HG03575 (cell line): ENCODE measurements around the gene SVBP.
"Not testable (repeated sequence)": the region's sequence is repeated elsewhere in the genome, so short reads cannot be mapped to it uniquely, and the experiment has no call there.

Source experiments
- ATAC-seq: cut with Tn5 transposase; IDR thresholded peaks from one replicate; pipeline ENCODE4 v1.9.1; 2021; ENCODE audit not compliant: unreplicated experiment, insufficient number of reproducible peaks, low FRiP score; ENCODE audit errors: extremely low read depth

The SVBP gene

GRCh38 chr1:42814815-42815214, 2.4 kb downstream of the SVBP start:
- ATAC-seq, result not testable (repeated sequence)

DNA sequence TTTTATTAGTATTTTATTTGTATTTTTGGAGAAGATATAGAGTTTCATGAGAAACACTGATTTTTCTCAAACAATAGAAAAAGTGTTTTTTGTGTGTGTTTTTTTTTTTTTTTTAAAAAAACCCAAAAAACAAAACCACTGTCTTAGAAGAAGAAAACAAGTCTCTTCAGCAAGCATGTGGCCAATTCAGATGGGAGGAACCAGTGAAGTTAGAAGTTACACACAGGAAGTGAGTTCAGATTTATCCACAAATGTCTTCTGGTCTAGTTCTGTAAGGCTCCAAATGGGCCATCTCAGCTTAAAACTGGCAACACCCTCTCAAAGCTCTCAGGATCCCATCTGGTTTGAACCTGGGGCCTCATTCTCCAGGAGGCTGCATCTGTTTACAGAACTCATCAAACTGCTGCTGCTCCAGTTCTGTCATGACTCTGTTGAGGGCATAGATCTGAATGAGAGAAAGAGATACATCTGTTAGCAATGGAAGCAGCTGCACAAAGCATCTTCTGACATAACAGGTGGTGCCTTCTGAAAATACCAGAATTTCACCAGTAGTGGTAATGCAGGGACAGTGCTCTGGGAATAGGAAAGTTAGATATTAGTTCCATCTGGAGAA, 10.0 kb downstream of the SVBP start:
- no peak for ATAC-seq

DNA sequence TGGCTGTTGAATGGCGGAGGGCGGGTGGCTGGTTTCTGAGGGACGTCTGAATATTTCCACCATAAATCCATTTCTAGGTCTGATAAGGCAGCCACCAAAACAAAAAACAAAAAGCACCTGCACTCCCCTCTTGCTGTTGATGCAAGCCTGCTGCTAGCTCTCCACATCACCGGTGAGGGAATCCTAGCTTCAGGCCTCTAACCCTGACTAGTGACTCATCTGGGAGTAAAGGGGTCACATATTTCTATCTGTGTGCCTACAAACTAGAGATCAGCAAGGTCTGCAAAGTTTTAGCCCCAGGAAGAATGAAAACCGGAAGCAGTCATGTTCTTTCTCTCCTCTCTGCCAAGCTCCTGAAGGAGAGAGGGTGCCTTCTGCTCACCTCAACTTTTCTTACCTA, 10.6 kb downstream of the SVBP start:
- no peak for ATAC-seq

DNA sequence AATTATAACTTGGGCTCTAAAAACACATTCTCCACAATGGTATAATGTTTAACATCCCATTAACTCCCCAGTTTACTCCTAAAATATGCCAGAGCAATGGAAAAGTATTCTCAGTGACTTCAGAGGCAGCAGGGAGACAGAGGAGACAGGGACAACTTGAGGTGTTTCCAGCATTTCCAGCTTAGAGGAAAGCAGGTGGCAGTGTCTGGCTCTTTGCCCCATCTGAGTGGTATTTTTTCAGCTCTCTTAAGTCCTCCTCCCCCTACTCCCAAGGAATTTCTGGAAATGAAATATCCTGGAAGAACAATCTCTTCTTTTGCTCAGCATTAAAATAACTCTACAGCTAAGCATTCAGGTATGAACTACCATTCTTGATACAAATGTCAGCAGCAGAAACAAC, 11.0 kb downstream of the SVBP start:
- no peak for ATAC-seq

GRCh38 chr1:42801832-42802473, 15.2 kb downstream of the SVBP start:
- ATAC-seq, result no peak

GRCh38 chr1:42797979-42798378, 19.2 kb downstream of the SVBP start:
- no peak for ATAC-seq

DNA sequence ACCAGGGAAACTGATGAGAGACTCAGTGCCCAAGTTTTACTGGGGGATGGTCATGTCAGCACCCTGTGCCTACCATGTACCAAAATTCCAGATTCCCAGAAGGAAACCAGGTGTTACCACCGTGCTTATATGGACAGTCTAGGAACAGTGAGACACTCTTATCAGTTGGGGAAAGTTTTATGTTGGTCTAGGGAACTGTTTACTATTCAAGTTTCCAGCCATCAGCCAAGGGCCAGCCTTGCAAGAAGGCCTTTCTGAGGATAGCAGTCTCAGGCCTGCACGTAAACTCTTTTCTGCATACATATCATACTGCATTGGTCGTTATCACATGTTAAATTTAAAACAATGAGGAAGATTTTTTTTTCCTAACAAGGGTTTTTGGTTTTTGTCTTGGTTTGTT, 19.8 kb downstream of the SVBP start:
- ATAC-seq, result no peak

GRCh38 chr1:42793824-42794223, 23.4 kb downstream of the SVBP start:
- no peak for ATAC-seq

GRCh38 chr1:42788021-42788420, 29.2 kb downstream of the SVBP start:
- ATAC-seq, result no peak

GRCh38 chr1:42786097-42786496, 31.1 kb downstream of the SVBP start:
- no peak for ATAC-seq

DNA sequence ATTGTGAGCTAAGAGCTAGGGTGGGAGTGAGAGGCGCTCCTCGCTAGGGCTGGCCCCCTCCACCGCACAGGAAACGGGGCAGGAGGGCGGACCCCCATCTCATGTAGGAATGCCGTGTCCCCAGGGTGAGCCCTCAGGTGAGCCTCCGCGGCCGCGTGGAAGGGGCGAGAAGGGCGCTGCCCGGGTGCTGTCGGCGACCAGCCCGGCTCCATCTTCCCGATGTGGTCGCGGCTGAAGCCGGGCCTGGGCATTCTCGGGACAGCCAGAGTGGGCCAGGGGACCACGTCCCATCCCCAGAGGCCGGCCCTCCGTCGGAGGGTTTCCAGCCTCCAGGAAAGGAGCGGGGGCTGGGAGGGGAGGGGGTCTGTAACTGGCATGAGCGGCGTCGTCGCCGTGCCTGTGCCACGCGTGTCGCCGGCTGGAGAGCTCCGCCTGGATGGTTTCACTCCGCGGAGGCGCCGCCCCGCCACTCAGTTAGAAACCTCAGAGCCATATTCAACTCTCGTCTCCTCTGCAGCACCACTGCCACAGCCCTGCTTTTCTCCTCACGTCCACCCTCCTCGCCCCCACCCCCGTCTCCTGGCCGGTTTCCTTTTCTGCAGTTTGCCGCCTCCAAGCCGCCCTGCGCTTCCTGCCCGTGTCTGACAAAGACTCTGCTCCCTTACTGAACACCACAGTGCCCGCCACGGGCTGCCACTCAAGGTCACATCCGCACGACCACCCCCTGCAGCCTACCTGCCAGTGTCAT, 32.1 kb downstream of the SVBP start, which contains the start of gene TMEM269:
TMEM269 (plus strand) TSS at position 46 of the 748 bp plus-strand sequence. CDS start 4,903 bp downstream, outside the sequence.
- no peak for ATAC-seq

DNA sequence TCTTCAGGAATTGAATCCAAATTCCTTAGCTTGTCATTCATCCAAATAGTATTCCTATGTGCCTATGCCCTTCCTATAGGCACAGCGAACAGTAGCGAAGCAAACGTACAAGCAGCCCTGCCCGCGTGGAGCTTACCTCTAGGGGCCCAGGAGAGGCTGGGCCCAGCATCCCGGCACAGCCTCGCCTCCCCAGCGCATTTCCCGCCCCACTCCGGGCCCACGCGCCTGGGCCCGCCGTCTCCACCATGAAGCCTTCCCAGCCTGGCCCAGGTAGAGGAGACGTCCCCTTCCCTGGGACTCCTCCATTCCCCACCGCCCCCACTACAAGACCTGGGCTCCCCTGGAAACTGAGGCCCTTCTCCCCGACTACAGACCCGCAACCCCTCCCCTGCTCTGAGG, 32.7 kb downstream of the SVBP start:
- no peak for ATAC-seq

DNA sequence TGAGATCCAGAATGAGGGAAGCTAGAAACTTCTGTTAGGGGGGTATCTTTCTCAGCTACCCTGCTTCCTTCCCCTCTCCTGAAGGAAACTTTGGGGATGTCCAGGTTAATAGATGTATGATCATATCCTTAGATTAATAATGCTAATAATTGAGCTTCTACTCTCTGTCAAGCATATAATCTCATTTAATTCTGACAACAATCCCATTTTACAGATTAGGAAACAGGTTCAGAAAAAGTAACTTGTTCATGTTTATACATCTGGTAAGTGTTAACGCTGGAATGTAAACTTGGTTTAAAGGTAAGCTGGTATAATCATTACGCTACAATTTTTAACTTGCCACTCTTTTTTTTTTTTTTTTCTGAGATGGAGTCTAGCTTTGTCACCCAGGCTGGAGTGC, 34.1 kb downstream of the SVBP start:
- no peak for ATAC-seq

DNA sequence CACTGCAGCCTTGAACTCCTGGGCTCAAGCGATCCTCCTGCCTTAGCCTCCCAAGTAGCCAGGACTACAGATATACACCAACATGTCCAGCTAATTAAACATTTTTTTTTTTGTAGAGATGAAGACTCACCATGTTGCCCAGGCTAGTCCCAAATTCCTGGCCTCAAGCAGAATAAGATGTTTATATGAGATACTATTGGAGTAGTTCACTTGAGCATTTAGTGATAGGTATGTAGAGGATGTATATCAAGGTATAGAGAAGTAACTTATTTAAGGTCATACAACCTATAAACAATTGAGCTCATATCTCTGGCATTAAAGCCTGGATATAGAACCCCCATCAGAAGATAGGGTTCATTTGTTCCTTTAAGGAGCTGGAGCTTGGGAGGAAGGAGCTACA, 37.0 kb downstream of the SVBP start:
- no peak for ATAC-seq

DNA sequence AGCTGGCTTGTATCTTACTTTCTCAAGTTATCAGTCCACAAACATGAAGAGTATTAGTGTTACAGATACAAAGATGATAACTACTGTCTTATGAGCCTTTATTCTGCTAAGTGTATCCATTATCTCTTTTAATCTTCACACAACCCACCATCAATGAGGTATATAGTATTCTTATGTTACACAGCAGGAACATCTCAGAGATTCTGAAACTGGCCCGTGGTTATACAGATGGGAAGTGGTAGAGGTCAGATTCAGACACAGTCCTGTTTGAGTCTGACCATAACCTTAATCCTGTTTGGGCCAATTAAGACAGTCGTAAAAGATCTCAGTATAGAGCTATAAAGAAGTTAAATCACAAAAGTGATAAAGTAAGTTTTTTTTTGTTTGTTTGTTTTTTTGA, 37.5 kb downstream of the SVBP start:
- no peak for ATAC-seq

- ATAC-seq, result no peak
These were observed 39.3 kb downstream of the SVBP start for GRCh38 chr1:42777852-42778251.

- no peak for ATAC-seq
These were observed 40.7 kb downstream of the SVBP start for GRCh38 chr1:42776502-42776901.

- ATAC-seq, result no peak
These were observed 42.2 kb downstream of the SVBP start for GRCh38 chr1:42774928-42775526.

GRCh38 chr1:42773420-42773819, 43.8 kb downstream of the SVBP start:
- no peak for ATAC-seq

GRCh38 chr1:42769811-42770210, 47.4 kb downstream of the SVBP start:
- no peak for ATAC-seq
